ENCODE results near the gene ROM1. TPM values are rescaled to one million over a fixed set of nuclear protein-coding genes. Genes with fewer than 3 reads are reported as not detected.

ROM1 gene
- total RNA-seq, 4 donors from 2014 or later = 5.3 to 5.6 TPM; not detected in 2

DNA sequence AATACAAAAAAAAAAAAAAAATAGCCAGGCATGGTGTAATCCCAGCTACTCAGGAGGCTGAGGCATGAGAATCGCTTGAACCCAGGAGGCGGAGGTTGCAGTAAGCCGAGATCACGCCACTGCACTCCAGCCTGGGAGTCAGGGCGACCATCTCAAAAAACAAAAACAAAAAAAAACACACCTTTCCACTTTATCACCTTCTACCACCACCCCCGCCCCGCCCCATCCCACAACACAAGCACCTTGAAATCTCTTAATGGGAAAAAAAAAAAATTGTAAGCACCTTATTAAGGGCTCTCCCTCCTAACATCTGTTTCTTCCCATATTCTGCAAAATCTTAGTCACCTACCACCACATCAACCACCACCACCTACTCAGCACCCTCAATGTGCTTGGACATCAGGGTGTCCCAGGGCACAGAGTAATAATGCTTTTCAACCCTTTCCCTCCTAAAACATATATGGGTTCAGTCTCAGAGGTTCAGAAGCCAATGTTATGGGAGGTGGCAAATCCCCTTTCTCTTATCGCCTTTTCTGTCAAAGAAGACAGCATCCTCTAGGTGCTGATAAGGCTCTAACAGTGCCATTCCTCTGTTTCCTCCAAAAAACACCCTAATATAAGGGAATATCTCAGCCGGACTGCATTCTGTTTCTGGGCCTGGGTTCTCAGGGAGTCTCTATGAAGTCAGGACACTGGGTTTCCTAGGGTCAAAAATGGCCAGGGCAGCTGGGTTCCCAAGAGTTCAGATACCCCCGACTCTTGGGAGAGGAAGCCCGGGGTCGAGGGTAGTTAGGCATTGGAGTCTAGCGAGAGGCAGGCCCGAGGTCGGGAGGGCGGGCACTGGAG lies 39.3 kb downstream of the ROM1 start:
- Histone ChIP-seq H3K4me1 (peaks cover 9 to 19% (median 12%) of the 10 kb centered on the region in 4 donors), H3K9me3 (no peaks in the 10 kb centered on the region), H3K4me3 (peak overlapping the region; percentile 67 to 98 (median 80)), H3K36me3 (peaks cover 0 to 5% (median 3%) of the 10 kb centered on the region in 4 donors), H3K27ac (peak overlapping the region; percentile 92 to 97 (median 94)), H3K27me3 (no peaks in the 10 kb centered on the region)
- DNase-seq = no peak
- 39 to 50% methylated on average over 8 to 9 of the region's 16 CpGs for WGBS, 2 donors (ENCODE audit: low coverage in 1 of 2)
- intact Hi-C loops (cut with DNase I; ENCODE audit: low total_unique reads) (no loop called here), in situ Hi-C loops (cut with MboI; ENCODE audit: low pct_ligation_motif_present in 1 of 4, low pct_unique_long_range_greater_than_20kb in 1 of 4, low sequenced_read_pairs in 3 of 4) (no loop called here)
- TF ChIP-seq CTCF (IDR thresholded peaks at IDR 0.05) (no peak), POLR2AphosphoS5 (IDR thresholded peaks at IDR 0.05) (no peak), POLR2A (IDR thresholded peaks at IDR 0.05) (no peak), EP300 (IDR thresholded peaks at IDR 0.05; ENCODE audit: low read depth) (no peak)

DNA sequence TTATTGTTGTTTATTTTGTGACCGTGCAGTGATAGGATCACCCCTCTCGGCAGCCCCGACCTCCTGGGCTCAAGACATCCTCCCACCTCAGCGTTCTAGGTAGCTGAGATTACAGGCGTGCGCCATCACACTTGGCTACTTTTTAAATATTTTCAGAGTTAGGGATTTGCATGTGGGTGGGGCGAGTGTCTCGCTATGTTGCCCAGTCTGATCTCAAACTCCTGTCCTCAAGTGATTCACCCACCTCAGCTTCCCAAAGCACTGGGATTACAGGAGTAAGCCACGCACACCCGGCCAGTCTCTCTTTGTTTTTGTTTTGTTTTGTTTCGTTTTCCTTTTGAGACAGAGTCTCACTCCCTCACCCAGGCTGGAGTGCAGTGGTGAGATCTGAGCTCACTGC lies 41.2 kb downstream of the ROM1 start:
- in situ Hi-C loops (cut with MboI; ENCODE audit: low pct_ligation_motif_present in 1 of 4, low pct_unique_long_range_greater_than_20kb in 1 of 4, low sequenced_read_pairs in 3 of 4) (no loop called here), intact Hi-C loops (cut with DNase I; ENCODE audit: low total_unique reads) (no loop called here)
- Histone ChIP-seq H3K4me1 (peaks cover 9 to 19% (median 12%) of the 10 kb centered on the region in 4 donors), H3K4me3 (no peak overlapping the region), H3K36me3 (peaks cover 0 to 5% (median 0%) of the 10 kb centered on the region in 4 donors), H3K27me3 (no peaks in the 10 kb centered on the region), H3K27ac (no peak overlapping the region), H3K9me3 (no peaks in the 10 kb centered on the region)
- DNase-seq = no peak
- TF ChIP-seq POLR2AphosphoS5 (IDR thresholded peaks at IDR 0.05) = no peak
- no peak for TF ChIP-seq CTCF (IDR thresholded peaks at IDR 0.05)
- no peak for TF ChIP-seq POLR2A (IDR thresholded peaks at IDR 0.05)
- TF ChIP-seq EP300 (IDR thresholded peaks at IDR 0.05; ENCODE audit: low read depth) = no peak
- 79 to 87% methylated on average over 4 to 11 of the region's 11 CpGs for WGBS, 2 donors (ENCODE audit: low coverage in 1 of 2)

GRCh38 chr11:62656796-62657429 lies 43.9 kb downstream of the ROM1 start:
- Histone ChIP-seq H3K27ac (no peak overlapping the region), H3K4me3 (no peak overlapping the region), H3K9me3 (no peaks in the 10 kb centered on the region), H3K36me3 (no peaks in the 10 kb centered on the region), H3K4me1 (peaks cover 5 to 12% (median 8%) of the 10 kb centered on the region in 4 donors), H3K27me3 (no peaks in the 10 kb centered on the region)
- no peak for DNase-seq
- TF ChIP-seq CTCF (IDR thresholded peaks at IDR 0.05) = no peak
- no peak for TF ChIP-seq EP300 (IDR thresholded peaks at IDR 0.05; ENCODE audit: low read depth)
- no peak for TF ChIP-seq POLR2A (IDR thresholded peaks at IDR 0.05)
- TF ChIP-seq POLR2AphosphoS5 (IDR thresholded peaks at IDR 0.05) = no peak
- in situ Hi-C loops (cut with MboI; ENCODE audit: low pct_ligation_motif_present in 1 of 4, low pct_unique_long_range_greater_than_20kb in 1 of 4, low sequenced_read_pairs in 3 of 4) = no loop called here
- intact Hi-C loops (cut with DNase I; ENCODE audit: low total_unique reads) = no loop called here
- 67 to 71% methylated on average over 5 of the region's 5 CpGs for WGBS, 2 donors (ENCODE audit: low coverage in 1 of 2)

DNA sequence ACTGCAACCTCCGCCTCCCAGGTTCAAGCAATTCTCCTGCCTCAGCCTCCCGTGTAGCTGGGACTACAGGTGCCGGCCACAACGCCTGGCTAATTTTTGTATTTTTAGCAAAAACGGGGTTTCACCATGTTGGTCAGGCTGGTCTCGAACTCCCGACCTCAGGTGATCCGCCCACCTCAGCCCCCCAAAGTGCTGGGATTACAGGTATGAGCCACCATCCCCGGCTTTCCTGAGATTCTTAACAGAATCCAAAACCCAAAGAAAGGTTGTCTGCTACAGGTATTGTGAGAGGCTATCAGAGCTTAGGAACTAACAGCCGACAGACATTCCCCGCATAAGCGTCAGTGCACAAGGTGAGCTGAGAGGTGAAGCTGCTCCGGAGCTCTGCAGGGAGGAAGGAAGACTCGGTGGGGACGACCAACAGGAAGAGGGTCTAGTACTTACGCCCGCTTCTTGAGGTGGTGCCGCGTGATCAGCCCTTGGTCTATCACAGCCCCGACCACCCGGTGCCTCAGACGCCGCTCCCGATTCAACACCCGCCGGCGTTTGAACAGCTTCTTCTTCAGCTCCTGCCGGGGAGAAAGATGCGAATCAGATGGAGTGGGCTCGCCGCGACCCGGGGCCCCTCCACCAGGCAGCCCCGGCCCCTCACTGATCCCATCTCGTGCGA lies 51.5 kb downstream of the ROM1 start:
- Histone ChIP-seq H3K27me3 (no peaks in the 10 kb centered on the region), H3K4me3 (peak overlapping the region; percentile 55 to 77 (median 72)), H3K9me3 (no peaks in the 10 kb centered on the region), H3K27ac (peak overlapping the region; percentile 93 to 97 (median 94)), H3K36me3 (peaks cover 0 to 6% (median 0%) of the 10 kb centered on the region in 4 donors), H3K4me1 (peaks cover 18 to 44% (median 33%) of the 10 kb centered on the region in 4 donors)
- peak; percentile 74 for DNase-seq
- intact Hi-C loops (cut with DNase I; ENCODE audit: low total_unique reads) = no loop called here
- TF ChIP-seq CTCF (IDR thresholded peaks at IDR 0.05) (no peak), POLR2A (IDR thresholded peaks at IDR 0.05) (no peak), EP300 (IDR thresholded peaks at IDR 0.05; ENCODE audit: low read depth) (no peak), POLR2AphosphoS5 (IDR thresholded peaks at IDR 0.05) (no peak)
- in situ Hi-C loops (cut with MboI; ENCODE audit: low pct_ligation_motif_present in 1 of 4, low pct_unique_long_range_greater_than_20kb in 1 of 4, low sequenced_read_pairs in 3 of 4) = no loop called here
- 1% methylated on average over 30 of the region's 36 CpGs; no CpG with 5 or more reads in 1 of the 2 donors for WGBS, 2 donors (ENCODE audit: low coverage in 1 of 2)
